OCI-LY7 (cell line): ENCODE data around the gene CEBPG.

Source experiments
- EZH2phosphoT487 ChIP-seq: fragments of 200-600 bp; sonication (generic); IDR thresholded peaks from 2 replicates; pipeline ENCODE4 v1.6.1; 2018; ENCODE audit warnings: low read depth, borderline replicate concordance, mild to moderate bottlenecking, mixed run types, antibody characterized with exemption, low read length, moderate library complexity, mixed read lengths
- TF ChIP-seq, protein P1 (sequence below): fragments of 200-600 bp; sonication (generic); conservative IDR thresholded peaks from 2 replicates; pipeline ENCODE4 v1.5.1; 2014; ENCODE audit warnings: mild to moderate bottlenecking, antibody characterized with exemption, low read length, moderate library complexity, mixed read lengths

DNA sequence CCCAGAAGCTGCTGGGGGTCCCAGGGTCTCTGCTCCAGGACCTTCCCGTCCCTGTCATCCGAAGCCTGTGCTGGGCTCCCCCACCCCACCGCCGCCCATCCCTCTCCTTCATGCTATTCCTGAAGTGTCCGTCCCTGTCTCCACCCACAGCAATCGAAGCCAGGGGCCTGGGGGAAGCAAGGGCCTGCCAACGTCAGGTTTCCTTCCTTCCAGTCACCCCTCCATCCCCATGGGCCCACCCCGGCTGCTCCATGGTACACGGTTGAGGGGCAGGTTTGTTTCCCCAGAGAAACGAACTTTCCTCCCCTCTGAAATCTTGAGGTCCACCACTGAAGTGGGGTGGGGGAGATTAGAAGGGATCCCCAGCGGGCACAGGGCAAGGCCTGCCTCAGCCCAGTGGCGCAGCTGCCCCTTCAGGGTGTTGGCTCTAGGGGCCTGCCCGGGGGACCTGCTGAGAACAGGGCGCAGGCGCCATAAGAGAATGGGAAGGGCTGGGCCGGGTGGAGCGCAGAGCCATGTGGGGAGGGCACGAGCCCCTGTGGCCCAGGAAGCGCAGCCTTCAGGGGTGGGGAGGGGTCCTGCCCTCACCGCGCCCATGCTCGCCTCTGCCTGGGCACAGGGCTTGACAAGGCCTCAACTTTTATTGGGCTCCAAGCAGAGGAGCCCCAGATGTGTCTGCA is 16.1 kb downstream of the CEBPG start:
- no peak for TF ChIP-seq EZH2phosphoT487
- TF ChIP-seq, protein P1, sequence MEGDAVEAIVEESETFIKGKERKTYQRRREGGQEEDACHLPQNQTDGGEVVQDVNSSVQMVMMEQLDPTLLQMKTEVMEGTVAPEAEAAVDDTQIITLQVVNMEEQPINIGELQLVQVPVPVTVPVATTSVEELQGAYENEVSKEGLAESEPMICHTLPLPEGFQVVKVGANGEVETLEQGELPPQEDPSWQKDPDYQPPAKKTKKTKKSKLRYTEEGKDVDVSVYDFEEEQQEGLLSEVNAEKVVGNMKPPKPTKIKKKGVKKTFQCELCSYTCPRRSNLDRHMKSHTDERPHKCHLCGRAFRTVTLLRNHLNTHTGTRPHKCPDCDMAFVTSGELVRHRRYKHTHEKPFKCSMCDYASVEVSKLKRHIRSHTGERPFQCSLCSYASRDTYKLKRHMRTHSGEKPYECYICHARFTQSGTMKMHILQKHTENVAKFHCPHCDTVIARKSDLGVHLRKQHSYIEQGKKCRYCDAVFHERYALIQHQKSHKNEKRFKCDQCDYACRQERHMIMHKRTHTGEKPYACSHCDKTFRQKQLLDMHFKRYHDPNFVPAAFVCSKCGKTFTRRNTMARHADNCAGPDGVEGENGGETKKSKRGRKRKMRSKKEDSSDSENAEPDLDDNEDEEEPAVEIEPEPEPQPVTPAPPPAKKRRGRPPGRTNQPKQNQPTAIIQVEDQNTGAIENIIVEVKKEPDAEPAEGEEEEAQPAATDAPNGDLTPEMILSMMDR = no peak
